H1 (cell line): ENCODE data around the gene CROCC2. TPM values are rescaled to one million over a fixed set of nuclear protein-coding genes. Genes with fewer than 3 reads are reported as not detected.

Experiments used
- NRF1 ChIP-seq: IDR thresholded peaks from 2 replicates; pipeline ENCODE4 v1.6.1; 2011; ENCODE audit warnings: mild to moderate bottlenecking, low read depth, low read length, improper control_type of control experiment
- POU5F1 ChIP-seq: IDR thresholded peaks from 2 replicates; pipeline ENCODE4 v1.6.1; 2011; ENCODE audit warnings: low read depth, mild to moderate bottlenecking, low read length, moderate library complexity
- polyA plus RNA-seq, 7 experiments: library from polyadenylated mRNA; depleted of rRNA in 3 of 7; stranded (reverse) in 5 of 7; unstranded in 2 of 7; fragments of >200 nt in 5 of 7; fragments of 200-250 nt in 2 of 7; gene quantifications; 1 replicate in 5 of 7; 2 replicates in 1 of 7; 4 replicates in 1 of 7; pipeline versions ENCODE4 v1.2.1 to v1.2.3, GENCODE V29; 2011 to 2013; ENCODE audit warnings: missing spikeins in 2 of 7, mixed read lengths in 2 of 7
- total RNA-seq: library from RNA; stranded (reverse); fragmentation: NEBNext Ultra II Directional; extraction: Animal tissue kit (Norgen Biotek cat#: 25700); gene quantifications from 2 replicates; pipeline ENCODE4 v1.2.1, GENCODE V29; 2021

Gene CROCC2
- total and polyA plus RNA-seq, 2 of the 8 experiments (the other 6 are each of a cell fraction or from before 2014, with no cell fraction given), result not detected

DNA sequence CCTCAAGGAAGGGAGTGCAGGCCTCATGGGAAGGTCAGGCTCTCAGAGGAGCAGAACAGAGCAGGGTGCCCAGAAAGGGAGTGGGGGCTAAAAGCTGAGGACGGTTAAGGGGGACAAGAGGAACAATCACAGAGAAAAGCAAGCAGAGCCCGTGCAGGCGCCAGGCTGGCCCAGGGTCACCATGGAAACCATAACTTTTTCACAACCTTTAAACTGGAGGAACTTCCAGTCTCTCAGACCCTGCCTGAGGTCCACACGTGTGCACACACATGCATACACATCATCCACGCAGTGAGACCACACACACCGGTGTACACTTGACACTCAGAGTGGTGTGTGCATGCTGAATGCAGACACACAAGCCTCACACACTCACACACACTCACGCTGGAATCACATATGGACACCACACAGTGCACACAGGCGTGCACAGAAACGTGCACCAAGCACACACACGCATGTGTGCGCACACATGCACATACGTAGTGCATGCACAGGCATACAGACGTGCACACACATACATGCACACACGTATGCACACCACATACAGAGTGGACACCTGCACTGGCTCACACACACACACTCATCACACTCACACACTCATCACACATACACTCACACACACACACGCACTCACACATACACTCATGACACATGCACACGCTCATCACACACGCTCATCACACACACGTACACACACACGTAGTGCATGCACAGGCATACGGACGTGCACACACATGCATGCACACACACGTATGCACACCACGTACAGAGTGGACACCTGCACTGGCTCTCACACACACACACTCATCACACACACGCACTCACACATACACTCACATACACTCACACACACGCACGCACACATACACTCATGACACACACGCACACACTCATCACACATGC is 55.1 kb downstream of the CROCC2 start (continued):
- TF ChIP-seq NRF1, result no peak
- TF ChIP-seq POU5F1, result no peak
